ENCODE results near the gene TAMALIN. TPM values are rescaled to one million over a fixed set of nuclear protein-coding genes. Genes with fewer than 3 reads are reported as not detected.

TAMALIN gene
- total and polyA plus RNA-seq, 8 donors, result 2.7 to 61.3 (median 16.3) TPM; not detected in 1

DNA sequence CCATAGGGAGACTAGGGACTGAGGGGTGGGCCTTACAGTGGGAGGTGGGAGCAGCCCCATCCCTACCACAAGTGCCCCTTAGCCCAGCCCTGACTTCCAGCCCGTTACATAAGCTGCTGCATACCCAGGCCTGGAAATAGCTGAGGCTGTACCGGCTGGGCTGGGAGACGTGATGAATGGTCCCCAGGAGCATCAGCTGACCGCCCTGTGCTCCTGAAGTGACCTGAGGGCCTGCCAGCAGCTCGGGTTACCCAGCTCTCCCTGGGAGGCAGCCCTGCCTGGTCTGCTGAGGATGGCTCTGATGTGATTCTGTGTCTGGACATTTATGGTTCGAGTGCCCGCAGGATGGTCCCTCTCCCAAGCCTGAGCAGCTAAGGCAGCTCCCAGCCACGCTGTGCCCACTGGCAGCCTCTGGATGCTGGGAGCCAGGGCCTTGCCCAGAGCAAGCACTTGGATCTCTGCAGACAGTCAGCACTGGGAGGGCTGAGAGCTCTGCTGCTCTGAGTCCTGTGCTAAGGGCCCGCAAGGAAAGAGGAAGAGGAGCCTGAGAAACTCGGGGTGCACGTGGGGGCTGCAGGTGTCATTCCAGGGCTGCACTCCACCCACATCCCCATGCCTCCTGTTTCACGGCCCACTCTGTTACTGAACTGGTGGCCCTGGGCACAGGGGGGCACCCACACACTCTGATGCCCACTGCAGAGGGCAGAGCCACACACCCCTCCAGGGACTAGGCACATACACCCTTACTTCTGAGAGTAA is 20.5 kb downstream of the TAMALIN start:
- no peaks in the 10 kb centered on the region for H3K36me3 ChIP-seq
- TF ChIP-seq EP300 (IDR thresholded peaks at IDR 0.05) (no peak), POLR2AphosphoS5 (IDR thresholded peaks at IDR 0.05) (peak in 1 of 3 donors; percentile 12), POLR2A (IDR thresholded peaks at IDR 0.05) (no peak)
- TF ChIP-seq, protein P1, sequence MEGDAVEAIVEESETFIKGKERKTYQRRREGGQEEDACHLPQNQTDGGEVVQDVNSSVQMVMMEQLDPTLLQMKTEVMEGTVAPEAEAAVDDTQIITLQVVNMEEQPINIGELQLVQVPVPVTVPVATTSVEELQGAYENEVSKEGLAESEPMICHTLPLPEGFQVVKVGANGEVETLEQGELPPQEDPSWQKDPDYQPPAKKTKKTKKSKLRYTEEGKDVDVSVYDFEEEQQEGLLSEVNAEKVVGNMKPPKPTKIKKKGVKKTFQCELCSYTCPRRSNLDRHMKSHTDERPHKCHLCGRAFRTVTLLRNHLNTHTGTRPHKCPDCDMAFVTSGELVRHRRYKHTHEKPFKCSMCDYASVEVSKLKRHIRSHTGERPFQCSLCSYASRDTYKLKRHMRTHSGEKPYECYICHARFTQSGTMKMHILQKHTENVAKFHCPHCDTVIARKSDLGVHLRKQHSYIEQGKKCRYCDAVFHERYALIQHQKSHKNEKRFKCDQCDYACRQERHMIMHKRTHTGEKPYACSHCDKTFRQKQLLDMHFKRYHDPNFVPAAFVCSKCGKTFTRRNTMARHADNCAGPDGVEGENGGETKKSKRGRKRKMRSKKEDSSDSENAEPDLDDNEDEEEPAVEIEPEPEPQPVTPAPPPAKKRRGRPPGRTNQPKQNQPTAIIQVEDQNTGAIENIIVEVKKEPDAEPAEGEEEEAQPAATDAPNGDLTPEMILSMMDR (IDR thresholded peaks at IDR 0.05), result no peak
- peak overlapping the region in 2 of 5 donors; percentile 85 to 88 for H3K27ac ChIP-seq
- H3K4me1 ChIP-seq, result peaks cover 33 to 62% (median 46%) of the 10 kb centered on the region in 4 donors
- intact Hi-C loops (cut with DNase I; ENCODE audit: low total_unique reads), result loop anchor here (5.0 kb wide), 2 partner anchors 55 to 95 kb away; no protein-coding TSS in a partner anchor
- H3K9me3 ChIP-seq, result no peaks in the 10 kb centered on the region
- H3K4me3 ChIP-seq, result no peak overlapping the region
- DNase-seq, result no peak
- WGBS, 5 donors, result 65 to 82% (median 79%) methylated on average over 12 of the region's 12 CpGs; no CpG with 5 or more reads in 1 of the 5 donors
- H3K27me3 ChIP-seq, result peaks cover 0 to 9% (median 0%) of the 10 kb centered on the region in 3 donors

DNA sequence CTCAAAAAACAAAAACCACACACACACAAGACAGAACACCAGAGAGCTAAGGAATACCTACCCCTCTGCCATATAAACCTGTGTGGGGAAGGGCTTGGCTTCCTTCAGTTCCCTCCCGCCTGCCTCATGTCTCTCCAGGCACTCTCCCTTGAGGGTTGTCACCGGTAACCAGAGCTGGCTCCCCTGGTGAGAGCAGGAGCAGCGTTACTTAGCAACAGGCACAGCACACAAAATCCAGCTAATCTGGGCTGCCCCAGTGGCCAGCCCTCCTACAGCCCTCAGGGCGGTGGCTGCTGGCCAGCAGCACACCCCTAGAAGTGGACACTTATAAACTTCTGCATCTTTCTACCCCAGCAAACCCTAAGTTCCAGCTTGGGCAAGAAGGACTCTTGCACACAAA is 22.9 kb downstream of the TAMALIN start:
- Histone ChIP-seq H3K4me3 (no peak overlapping the region), H3K27me3 (no peaks in the 10 kb centered on the region), H3K4me1 (peaks cover 18 to 48% (median 38%) of the 10 kb centered on the region in 4 donors), H3K27ac (peak overlapping the region in 2 of 5 donors; percentile 15 to 94), H3K36me3 (no peaks in the 10 kb centered on the region), H3K9me3 (no peaks in the 10 kb centered on the region)
- intact Hi-C loops (cut with DNase I; ENCODE audit: low total_unique reads), result loop anchor here (5.0 kb wide), 2 partner anchors 53 to 93 kb away; no protein-coding TSS in a partner anchor
- WGBS, 5 donors, result 16 to 36% (median 29%) methylated on average over 4 of the region's 4 CpGs
- TF ChIP-seq, protein P1 (IDR thresholded peaks at IDR 0.05), result no peak
- TF ChIP-seq POLR2AphosphoS5 (IDR thresholded peaks at IDR 0.05), result no peak
- peak; percentile 37 to 85 for DNase-seq

DNA sequence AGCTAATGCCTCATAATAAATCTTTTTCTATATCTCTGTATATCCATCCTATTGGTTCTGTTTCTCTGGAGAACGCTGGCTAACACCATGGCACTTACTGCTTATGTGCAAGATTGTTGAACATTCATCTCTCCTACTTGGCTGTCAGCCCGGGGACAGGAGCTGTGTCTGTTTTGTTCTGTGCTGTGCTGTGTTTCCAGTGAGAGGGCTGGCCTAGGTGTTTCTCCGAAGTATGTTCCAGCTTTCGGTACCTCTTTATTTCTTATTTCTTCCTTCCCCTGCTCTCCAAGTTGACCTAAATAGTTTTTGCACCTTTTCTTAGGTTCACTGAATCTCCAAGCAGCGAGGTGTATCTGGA is 25.7 kb downstream of the TAMALIN start:
- peaks cover 14 to 41% (median 28%) of the 10 kb centered on the region in 4 donors for H3K4me1 ChIP-seq
- peak; percentile 78 to 93 for DNase-seq
- no peaks in the 10 kb centered on the region for H3K27me3 ChIP-seq
- intact Hi-C loops (cut with DNase I; ENCODE audit: low total_unique reads), result no loop called here
- no peaks in the 10 kb centered on the region for H3K9me3 ChIP-seq
- 4 to 7% (median 6%) methylated on average over 5 of the region's 5 CpGs for WGBS, 5 donors
- H3K36me3 ChIP-seq, result no peaks in the 10 kb centered on the region
- H3K4me3 ChIP-seq, result peak overlapping the region; percentile 19 to 42 (median 29)
- TF ChIP-seq POLR2A (IDR thresholded peaks at IDR 0.05) (no peak), POLR2AphosphoS5 (IDR thresholded peaks at IDR 0.05) (peak in 2 of 3 donors; percentile 31 to 68), EP300 (IDR thresholded peaks at IDR 0.05) (no peak)
- TF ChIP-seq, protein P1 (IDR thresholded peaks at IDR 0.05), result no peak
- H3K27ac ChIP-seq, result peak overlapping the region; percentile 87 to 95 (median 91)

DNA sequence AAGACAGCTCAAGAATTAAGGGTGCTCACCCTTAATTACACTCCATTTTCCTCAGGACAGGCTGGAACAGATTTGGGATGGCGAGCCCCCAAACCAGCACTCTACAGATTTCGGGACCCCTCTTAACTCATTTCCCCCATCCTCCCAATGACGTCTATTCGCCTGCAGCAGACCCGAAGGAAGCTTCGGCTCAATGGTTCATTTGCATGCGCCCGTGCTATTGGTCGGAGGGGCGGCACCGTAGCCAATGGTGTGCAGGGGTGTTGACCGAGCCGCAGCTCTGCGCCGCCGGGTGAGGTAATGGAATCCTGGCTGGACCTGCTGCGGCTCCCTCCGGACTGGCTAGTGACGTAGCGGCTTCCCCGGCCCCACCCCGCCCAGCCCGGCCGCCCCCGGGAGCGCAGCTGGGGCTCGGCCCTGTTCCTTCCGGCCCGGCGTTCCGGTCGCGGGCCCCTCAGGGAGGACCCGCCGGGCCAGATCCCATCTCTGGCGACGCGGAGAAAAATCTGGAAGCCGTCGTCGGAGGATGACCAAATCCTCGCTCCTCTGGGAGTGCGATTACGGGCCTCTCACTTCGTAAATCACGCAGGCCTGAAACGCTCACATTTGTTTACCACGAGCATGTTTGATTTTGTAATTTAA is 26.2 kb downstream of the TAMALIN start:
- 0 to 2% (median 0%) methylated on average over 27 to 48 of the region's 48 CpGs for WGBS, 5 donors
- intact Hi-C loops (cut with DNase I; ENCODE audit: low total_unique reads), result no loop called here
- Histone ChIP-seq H3K36me3 (no peaks in the 10 kb centered on the region), H3K4me1 (peaks cover 19 to 46% (median 33%) of the 10 kb centered on the region in 4 donors), H3K27me3 (no peaks in the 10 kb centered on the region), H3K4me3 (peak overlapping the region; percentile 24 to 42 (median 32)), H3K9me3 (no peaks in the 10 kb centered on the region), H3K27ac (peak overlapping the region; percentile 87 to 95 (median 91))
- peak in 1 of 4 donors; percentile 60 for TF ChIP-seq POLR2A (IDR thresholded peaks at IDR 0.05)
- TF ChIP-seq POLR2AphosphoS5 (IDR thresholded peaks at IDR 0.05), result peak; percentile 73 to 91 (median 84)
- peak; percentile 53 for TF ChIP-seq EP300 (IDR thresholded peaks at IDR 0.05)
- TF ChIP-seq, protein P1 (IDR thresholded peaks at IDR 0.05), result no peak
- peak; percentile 98 to 99 for DNase-seq

Data from stomach (tissue), 9 donors.